ENCODE data around the gene UVRAG. TPM values are rescaled to one million over a fixed set of nuclear protein-coding genes. Genes with fewer than 3 reads are reported as not detected.

Gene UVRAG
- total RNA-seq, 1 donor from 2014 or later, result 7.4 TPM

DNA sequence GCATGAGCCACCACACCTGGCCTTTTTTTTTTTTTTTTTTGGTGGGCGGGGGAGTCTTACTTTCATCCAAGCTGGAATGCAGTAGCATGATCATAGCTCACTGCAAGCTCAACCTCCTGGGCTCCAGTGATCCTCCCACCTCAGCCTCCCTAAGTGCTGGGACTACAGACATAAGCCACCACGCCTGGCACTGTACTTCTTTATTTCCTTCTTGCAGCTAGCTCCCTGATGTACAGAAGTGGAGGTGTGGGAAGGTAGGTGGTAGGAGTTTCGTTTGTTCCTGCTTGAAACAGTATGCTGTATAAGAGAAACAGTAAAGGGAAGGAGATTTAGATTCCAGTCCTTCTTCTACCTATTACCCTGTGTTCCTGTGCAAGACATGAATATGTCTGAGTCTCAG is 319.2 kb downstream of the UVRAG start:
- TF ChIP-seq, protein P1, sequence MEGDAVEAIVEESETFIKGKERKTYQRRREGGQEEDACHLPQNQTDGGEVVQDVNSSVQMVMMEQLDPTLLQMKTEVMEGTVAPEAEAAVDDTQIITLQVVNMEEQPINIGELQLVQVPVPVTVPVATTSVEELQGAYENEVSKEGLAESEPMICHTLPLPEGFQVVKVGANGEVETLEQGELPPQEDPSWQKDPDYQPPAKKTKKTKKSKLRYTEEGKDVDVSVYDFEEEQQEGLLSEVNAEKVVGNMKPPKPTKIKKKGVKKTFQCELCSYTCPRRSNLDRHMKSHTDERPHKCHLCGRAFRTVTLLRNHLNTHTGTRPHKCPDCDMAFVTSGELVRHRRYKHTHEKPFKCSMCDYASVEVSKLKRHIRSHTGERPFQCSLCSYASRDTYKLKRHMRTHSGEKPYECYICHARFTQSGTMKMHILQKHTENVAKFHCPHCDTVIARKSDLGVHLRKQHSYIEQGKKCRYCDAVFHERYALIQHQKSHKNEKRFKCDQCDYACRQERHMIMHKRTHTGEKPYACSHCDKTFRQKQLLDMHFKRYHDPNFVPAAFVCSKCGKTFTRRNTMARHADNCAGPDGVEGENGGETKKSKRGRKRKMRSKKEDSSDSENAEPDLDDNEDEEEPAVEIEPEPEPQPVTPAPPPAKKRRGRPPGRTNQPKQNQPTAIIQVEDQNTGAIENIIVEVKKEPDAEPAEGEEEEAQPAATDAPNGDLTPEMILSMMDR (conservative IDR thresholded peaks at IDR 0.05; ENCODE audit: low read depth, low read length), result no peak

DNA sequence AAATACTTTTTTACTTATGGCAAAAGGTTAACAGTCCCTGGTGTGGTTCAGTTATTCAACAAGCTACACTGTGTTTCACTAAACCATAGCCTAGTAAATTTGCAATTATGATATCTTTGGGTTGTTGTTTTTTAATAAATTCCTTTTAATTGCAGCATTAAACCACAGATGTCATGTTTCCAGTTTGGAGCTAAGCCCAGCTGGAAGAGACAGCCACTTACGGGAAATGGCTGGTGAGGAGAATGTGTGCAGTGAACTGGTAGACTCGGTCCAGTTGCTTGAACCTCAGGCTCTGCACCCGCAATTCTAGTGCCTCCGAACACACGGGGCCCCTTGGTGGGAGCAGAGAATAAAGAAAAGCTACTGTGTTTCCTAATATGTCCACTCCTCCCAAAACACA is 320.5 kb downstream of the UVRAG start:
- no peak for DNase-seq (ENCODE audit: low read depth)
- no peak overlapping the region for H3K4me3 ChIP-seq (ENCODE audit: low read depth, low read length)
- TF ChIP-seq, protein P1 (conservative IDR thresholded peaks at IDR 0.05; ENCODE audit: low read depth, low read length), result no peak

More for the DNA sequence above, 319.2 kb downstream of the UVRAG start:
- DNase-seq (ENCODE audit: low read depth), result no peak
- no peak overlapping the region for H3K4me3 ChIP-seq (ENCODE audit: low read depth, low read length)

DNA sequence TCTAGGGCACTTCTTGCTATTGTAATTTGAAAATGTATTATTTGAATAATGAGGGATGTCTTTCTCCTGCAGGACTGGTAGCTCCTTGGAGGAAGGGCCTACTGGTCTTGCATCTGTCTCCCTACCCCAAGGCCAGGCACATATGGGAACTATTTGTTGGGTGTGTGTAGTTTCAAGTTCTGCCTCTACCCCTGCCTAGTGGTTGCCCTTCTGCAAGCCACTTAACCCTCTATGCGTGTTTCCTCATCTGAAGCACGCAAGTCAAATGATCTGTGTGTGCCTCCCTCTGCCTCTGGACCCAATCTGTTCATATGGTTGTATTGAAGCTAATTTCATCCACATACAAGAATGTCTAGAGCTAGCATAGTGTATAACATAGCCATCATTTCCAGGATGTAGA is 324.3 kb downstream of the UVRAG start:
- no peak for DNase-seq (ENCODE audit: low read depth)
- TF ChIP-seq, protein P1 (conservative IDR thresholded peaks at IDR 0.05; ENCODE audit: low read depth, low read length), result no peak
- H3K4me3 ChIP-seq (ENCODE audit: low read depth, low read length), result no peak overlapping the region

DNA sequence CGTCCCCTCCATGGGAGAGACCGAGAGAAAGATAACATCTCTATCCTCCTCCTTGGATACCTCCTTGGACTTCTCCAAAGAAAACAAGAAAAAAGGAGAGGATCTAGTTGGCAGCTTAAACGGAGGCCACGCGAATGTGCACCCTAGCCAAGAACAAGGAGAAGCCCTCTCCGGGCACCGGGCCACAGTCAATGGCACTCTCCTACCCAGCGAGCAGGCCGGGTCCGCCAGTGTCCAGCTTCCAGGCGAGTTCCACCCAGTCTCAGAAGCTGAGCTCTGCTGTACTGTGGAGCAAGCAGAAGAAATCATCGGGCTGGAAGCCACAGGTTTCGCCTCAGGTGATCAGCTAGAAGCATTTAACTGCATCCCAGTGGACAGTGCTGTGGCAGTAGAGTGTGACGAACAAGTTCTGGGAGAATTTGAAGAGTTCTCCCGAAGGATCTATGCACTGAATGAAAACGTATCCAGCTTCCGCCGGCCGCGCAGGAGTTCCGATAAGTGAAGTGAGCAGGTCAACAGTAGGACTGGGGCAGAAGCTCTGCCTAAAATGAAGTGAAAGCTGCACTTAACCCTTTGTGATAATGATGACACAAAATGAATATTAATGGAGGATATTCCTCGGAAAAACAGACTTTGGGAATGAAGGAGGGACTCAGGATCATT is 326.0 kb downstream of the UVRAG start:
- DNase-seq (ENCODE audit: low read depth), result no peak
- TF ChIP-seq, protein P1 (conservative IDR thresholded peaks at IDR 0.05; ENCODE audit: low read depth, low read length), result no peak
- H3K4me3 ChIP-seq (ENCODE audit: low read depth, low read length), result no peak overlapping the region

DNA sequence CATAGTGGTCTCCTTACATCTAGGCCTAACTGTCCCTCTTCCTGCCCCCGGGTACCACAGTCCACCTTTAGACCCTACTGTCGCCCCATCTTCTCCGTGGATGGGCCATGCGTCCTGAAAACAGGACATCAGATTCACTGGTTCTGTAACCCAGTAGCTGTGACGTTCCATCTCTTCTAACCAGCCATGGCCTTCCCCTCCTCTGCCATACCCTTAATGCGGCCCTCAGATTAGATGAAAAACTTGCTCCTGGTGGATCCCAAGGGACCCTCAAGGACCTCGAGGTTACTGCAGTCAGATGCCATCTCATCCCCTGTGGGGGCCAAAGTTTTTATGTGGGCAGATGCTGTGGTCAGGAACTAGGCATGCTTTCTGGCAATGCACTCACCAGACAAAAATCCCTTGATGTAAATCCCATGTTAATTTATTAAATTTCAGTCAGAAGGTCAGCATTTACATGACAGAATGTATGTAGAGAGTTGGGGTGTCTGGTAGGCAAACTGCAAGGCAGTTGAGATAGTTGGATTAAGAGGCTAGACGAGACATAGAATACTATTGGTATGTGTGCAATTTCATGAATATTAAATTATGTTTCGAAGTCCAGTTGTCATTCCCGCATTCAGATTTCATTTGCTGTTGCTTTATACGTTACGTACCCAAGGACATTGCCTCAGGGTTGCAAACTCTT is 327.0 kb downstream of the UVRAG start:
- no peak overlapping the region for H3K4me3 ChIP-seq (ENCODE audit: low read depth, low read length)
- TF ChIP-seq, protein P1 (conservative IDR thresholded peaks at IDR 0.05; ENCODE audit: low read depth, low read length), result no peak
- DNase-seq (ENCODE audit: low read depth), result no peak

DNA sequence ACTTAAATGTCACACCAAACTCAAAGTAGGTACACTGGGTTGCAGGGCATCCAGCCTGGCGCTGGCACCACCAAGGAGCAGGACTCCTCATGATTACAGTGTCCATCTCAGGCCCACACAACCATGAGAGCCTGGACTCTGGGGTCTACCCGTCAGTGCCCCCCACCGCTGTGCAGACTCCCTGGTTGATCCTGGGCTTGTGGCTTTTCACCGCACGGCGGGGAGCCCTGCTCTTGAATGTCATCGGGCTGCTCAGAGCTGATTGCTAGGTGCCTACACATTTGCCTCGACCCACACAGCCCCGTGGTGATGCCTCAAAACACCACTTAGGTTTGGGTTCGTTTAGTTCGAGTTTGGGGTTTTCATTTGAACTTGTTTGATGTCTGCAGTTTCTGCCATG is 328.3 kb downstream of the UVRAG start:
- no peak overlapping the region for H3K4me3 ChIP-seq (ENCODE audit: low read depth, low read length)
- TF ChIP-seq, protein P1 (conservative IDR thresholded peaks at IDR 0.05; ENCODE audit: low read depth, low read length), result no peak

More for the DNA sequence above, 328.3 kb downstream of the UVRAG start:
- no peak for DNase-seq (ENCODE audit: low read depth)

All from epithelial cell of proximal tubule (primary cell).